Uterus (tissue), 4 donors: Measurements from ENCODE around the gene ZAR1L. TPM values are rescaled to one million over a fixed set of nuclear protein-coding genes. Genes with fewer than 3 reads are reported as not detected.

ENCODE experiments used
- DNase-seq, 2 donors: peaks; one replicate each; pipeline ENCODE4 v3.0.0-alpha.2; 2019 to 2020
- H3K27ac ChIP-seq, 2 donors: fragments of 200-600 bp; sonication (generic); 1 replicate in 1 of 2; 2 replicates in 1 of 2; pipeline ENCODE4 v1.5.1; 2016 to 2018
- H3K27me3 ChIP-seq, 2 donors: fragments of 200-600 bp; sonication (generic); one replicate each; pipeline ENCODE4 v1.5.1; 2018 to 2019; ENCODE audit warnings: control low read depth in 1 of 2
- H3K36me3 ChIP-seq, 2 donors: fragments of 200-600 bp; sonication (generic); one replicate each; pipeline ENCODE4 v1.5.1; 2019; ENCODE audit warnings: control low read depth in 1 of 2
- H3K4me1 ChIP-seq, 2 donors: fragments of 200-600 bp; sonication (generic); one replicate each; pipeline ENCODE4 v1.5.1; 2018 to 2019; ENCODE audit warnings: control low read depth in 1 of 2
- H3K4me3 ChIP-seq, 2 donors: fragments of 200-600 bp; sonication (generic); 1 replicate in 1 of 2; 2 replicates in 1 of 2; pipeline ENCODE4 v1.5.1; 2018 to 2019; ENCODE audit warnings: mild to moderate bottlenecking in 1 of 2
- H3K9me3 ChIP-seq, 2 donors: fragments of 200-600 bp; sonication (generic); one replicate each; pipeline ENCODE4 v1.5.1; 2019; ENCODE audit warnings: control low read depth in 1 of 2
- POLR2A ChIP-seq, 2 donors: fragments of 450-650 bp; IDR thresholded peaks; one replicate each; pipeline ENCODE4 v1.6.1; 2016; ENCODE audit warnings: antibody characterized with exemption in 2 of 2, mild to moderate bottlenecking in 1 of 2, moderate library complexity in 1 of 2
- intact Hi-C: fragments of 100-400 bp; cut with DNase I; formaldehyde crosslinking; loops from one replicate; pipeline ENCODE4 v1.15.1; 2023; ENCODE audit warnings: low total_unique reads
- total RNA-seq, 4 donors: library from RNA; depleted of rRNA in 3 of 4; stranded (reverse); fragments of >200 nt in 3 of 4; gene quantifications; one replicate each; pipeline versions ENCODE4 v1.1.0 to v1.2.4, GENCODE V29; 2014 to 2023
- TF ChIP-seq, protein P1 (sequence below), 4 experiments: fragments of 200-600 bp in 2 of 4; fragments of 450-650 bp in 2 of 4; sonication (generic) in 2 of 4; IDR thresholded peaks; one replicate each; pipeline ENCODE4 v1.5.1; 2016 to 2019; ENCODE audit warnings: antibody characterized with exemption in 4 of 4, mild to moderate bottlenecking in 2 of 4, moderate library complexity in 1 of 4
- donor health status: DM: yes; HTN: yes; CAD: no.

Gene ZAR1L
- total RNA-seq, 4 donors from 2014 or later, result not detected

DNA sequence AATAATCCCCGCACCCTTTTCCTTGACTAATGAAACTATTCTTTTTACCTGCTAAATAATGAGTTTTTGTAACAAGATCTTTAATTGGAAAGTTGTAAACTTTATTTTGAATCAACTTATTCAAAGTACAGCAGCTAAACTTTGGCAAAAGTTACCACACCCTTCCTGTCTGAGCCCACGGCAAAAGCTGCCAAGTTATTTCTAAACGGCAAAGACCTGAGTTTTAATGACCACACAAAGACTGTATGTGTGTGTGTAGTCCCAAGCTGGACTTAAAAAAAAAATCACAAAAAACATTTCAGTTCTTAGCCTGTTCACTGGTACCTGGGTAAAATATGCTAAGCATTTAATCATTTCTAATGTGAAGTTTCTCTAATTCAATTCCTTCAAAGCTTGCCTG is 60.7 kb downstream of the ZAR1L start:
- Histone ChIP-seq H3K36me3 (no peaks in the 10 kb centered on the region), H3K27ac (peak overlapping the region; percentile 49 to 62), H3K4me3 (no peak overlapping the region), H3K27me3 (no peaks in the 10 kb centered on the region), H3K9me3 (no peaks in the 10 kb centered on the region), H3K4me1 (no peaks in the 10 kb centered on the region)
- TF ChIP-seq POLR2A (IDR thresholded peaks at IDR 0.05), result no peak
- TF ChIP-seq, protein P1, sequence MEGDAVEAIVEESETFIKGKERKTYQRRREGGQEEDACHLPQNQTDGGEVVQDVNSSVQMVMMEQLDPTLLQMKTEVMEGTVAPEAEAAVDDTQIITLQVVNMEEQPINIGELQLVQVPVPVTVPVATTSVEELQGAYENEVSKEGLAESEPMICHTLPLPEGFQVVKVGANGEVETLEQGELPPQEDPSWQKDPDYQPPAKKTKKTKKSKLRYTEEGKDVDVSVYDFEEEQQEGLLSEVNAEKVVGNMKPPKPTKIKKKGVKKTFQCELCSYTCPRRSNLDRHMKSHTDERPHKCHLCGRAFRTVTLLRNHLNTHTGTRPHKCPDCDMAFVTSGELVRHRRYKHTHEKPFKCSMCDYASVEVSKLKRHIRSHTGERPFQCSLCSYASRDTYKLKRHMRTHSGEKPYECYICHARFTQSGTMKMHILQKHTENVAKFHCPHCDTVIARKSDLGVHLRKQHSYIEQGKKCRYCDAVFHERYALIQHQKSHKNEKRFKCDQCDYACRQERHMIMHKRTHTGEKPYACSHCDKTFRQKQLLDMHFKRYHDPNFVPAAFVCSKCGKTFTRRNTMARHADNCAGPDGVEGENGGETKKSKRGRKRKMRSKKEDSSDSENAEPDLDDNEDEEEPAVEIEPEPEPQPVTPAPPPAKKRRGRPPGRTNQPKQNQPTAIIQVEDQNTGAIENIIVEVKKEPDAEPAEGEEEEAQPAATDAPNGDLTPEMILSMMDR (IDR thresholded peaks at IDR 0.05), result no peak
- intact Hi-C loops, result no loop called here
- no peak for DNase-seq

DNA sequence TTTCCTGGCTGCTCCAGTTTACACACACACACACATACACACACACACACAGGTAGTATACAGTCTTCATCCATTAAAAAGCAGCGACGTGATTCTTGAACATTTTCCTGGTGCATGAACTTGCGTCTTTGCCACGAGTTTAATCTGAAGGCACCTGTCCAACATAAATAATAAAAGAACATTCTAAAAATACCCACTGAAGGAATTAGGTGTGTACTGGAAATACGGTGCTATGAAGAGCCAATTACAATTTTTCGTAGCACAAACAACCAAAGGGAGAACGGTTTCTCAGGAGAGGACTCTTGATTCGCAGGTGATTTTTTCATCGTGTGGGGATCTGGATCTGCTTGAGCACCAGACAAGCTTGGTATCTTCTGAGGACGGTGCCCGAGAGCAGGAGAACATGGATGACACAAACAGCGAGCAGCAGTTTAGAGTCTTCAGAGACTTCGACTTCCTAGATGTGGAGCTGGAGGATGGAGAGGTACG is 61.2 kb downstream of the ZAR1L start:
- Histone ChIP-seq H3K27ac (peak overlapping the region; percentile 49 to 62), H3K9me3 (no peaks in the 10 kb centered on the region)
- DNase-seq, result no peak

More for the DNA sequence above, 61.2 kb downstream of the ZAR1L start:
- Histone ChIP-seq H3K4me1 (no peaks in the 10 kb centered on the region), H3K4me3 (no peak overlapping the region), H3K36me3 (no peaks in the 10 kb centered on the region), H3K27me3 (no peaks in the 10 kb centered on the region)
- intact Hi-C loops, result no loop called here
- TF ChIP-seq, protein P1 (IDR thresholded peaks at IDR 0.05), result no peak
- peak in 1 of 2 donors; percentile 52 for TF ChIP-seq POLR2A (IDR thresholded peaks at IDR 0.05)

Other genes with a start within 250 kb of the ZAR1L start
- 10 to 100 TPM in 1 of 4 donors, 1 to 10 TPM in 1, under 1 TPM in 2; 0.26 to 11.5 (median 0.89) TPM for gene BRCA2, start 145 bp upstream of the ZAR1L start, total RNA-seq
- gene N4BP2L1, start 112.8 kb upstream of the ZAR1L start, total RNA-seq, result 10 to 100 TPM in 3 of 4 donors, 1 to 10 TPM in 1; 7.4 to 44.1 (median 21.5) TPM
- 100 to 1,000 TPM; 187 to 288 (median 233) TPM for gene N4BP2L2, start 223.4 kb upstream of the ZAR1L start, total RNA-seq